HUDEP-2 (cell line): ENCODE data around the gene FAM184A.
"Not testable (repeated sequence)": the region's sequence is repeated elsewhere in the genome, so short reads cannot be mapped to it uniquely, and the experiment has no call there.

ENCODE experiments used
- DNase-seq, 76 experiments: peaks; one replicate each; lab custom pipeline; 2025; ENCODE audit not compliant: unreplicated experiment in 76 of 76; lab: John Stamatoyannopoulos, UW

FAM184A gene, protein sequence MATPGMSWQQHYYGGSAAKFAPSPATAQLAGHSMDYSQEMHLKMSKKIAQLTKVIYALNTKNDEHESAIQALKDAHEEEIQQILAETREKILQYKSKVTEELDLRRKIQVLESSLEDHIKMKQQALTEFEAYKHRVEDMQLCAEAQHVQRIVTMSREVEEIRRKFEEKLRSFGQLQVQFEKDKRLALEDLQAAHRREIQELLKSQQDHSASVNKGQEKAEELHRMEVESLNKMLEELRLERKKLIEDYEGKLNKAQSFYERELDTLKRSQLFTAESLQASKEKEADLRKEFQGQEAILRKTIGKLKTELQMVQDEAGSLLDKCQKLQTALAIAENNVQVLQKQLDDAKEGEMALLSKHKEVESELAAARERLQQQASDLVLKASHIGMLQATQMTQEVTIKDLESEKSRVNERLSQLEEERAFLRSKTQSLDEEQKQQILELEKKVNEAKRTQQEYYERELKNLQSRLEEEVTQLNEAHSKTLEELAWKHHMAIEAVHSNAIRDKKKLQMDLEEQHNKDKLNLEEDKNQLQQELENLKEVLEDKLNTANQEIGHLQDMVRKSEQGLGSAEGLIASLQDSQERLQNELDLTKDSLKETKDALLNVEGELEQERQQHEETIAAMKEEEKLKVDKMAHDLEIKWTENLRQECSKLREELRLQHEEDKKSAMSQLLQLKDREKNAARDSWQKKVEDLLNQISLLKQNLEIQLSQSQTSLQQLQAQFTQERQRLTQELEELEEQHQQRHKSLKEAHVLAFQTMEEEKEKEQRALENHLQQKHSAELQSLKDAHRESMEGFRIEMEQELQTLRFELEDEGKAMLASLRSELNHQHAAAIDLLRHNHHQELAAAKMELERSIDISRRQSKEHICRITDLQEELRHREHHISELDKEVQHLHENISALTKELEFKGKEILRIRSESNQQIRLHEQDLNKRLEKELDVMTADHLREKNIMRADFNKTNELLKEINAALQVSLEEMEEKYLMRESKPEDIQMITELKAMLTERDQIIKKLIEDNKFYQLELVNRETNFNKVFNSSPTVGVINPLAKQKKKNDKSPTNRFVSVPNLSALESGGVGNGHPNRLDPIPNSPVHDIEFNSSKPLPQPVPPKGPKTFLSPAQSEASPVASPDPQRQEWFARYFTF

DNA sequence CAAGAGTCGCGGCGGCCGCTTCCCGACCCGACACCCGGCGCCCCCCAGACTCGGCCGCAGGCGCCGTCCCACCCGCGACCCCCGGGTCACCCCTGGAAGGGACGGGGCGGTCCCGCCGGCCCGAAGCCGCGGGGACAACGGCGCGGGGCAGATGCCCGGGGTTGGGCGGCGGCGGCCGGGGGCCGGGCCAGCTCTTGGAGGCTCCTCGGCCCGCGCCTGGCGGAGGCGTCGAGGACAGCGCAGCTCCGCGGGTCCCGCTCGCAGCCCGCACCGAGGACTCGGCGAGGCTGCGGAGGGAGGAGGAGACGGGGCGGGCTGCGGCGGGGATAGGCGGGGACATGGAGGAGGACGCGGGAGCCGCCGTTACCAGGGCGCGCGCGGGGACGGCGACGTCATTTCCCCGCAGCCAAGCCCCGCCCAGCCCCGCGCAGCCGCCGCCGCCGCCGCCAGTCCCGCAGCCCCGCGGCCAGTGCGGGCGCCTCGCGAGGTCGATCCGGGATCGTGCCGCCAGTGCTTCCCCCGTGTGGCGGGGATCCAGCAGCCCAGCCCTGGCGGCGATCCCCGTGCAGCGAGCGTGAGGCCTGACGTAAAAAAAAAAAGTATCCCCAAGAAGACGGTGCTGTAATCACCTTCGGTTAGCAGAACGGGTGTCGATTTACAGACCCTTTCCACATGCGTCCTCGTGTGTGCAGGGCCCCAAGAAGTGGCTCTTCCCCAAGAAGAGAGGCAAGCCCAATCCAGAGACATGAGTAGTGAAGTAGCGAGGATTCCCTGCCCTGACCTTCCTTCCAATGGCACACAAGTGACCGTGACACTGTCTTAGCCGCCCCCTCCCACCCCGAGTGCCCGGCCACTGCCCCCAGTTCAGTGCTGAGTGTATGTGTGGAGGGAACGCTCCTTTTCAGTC, at the start of gene FAM184A:
TSS of gene FAM184A (minus strand) at position 289 of the 907 bp plus-strand sequence. CDS start 365 bp downstream, outside the sequence.
- peak in 52 of 76 experiments; percentile 8 to 66 (median 42) for DNase-seq

DNA sequence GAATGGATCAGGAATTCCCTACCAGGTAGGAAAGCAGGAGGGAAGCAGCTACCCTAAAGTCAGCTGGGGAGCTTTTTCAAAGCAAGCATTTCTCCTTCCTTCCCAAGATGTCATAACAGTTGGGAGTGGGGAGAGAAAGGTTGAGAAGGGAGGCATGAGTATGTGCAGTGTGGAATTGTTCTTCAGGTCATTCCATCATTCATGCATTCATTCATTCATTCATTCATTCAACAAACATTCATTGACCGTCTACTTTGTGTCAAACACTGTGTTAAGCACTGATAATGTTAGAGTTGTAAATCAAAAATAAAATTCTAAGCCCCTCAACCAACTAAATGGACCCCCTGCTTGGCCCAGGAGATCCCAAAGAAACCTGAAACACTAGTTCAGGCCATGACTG, 49.2 kb upstream of the FAM184A start:
- DNase-seq: no peak

DNA sequence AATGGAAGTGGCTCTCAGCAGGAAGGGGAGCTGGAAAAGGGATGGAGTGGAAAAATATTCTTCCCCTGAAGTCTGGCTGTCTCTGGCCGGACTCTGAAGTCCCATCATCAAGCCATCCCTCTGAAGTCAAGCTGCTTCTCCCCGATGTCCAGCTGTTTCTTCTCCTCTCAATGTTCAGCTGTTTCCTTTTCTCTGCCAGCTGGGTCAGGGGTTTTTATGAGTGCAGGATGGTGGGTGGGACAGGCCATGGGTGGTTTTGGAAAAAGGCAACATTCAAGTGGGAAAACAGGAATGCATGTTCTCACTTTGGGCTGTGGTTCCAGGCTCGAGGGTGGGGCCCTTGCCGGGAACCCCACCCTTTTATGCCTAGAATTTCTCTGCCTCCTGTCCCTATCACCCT, 48.4 kb upstream of the FAM184A start:
- no peak for DNase-seq

DNA sequence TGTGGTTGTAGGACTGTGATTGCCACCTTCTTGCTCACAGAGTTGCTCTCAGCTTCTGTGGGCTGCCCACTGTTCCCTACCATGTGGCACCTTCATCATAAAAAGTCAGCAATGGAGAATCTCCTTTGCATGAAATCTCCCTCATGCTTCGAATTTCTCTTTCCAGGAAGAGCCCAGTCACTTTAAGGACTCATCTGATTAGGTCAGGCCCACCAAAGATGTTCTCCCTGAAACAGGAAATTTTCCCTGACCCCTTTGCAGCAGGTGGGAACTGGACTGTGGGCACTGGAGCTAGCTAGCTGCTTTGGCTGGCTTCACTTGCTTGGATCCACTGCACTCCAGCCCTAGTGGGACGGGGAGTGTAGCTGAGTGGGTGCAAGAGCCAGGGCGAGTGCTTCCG, 47.7 kb upstream of the FAM184A start:
- DNase-seq: no peak

DNA sequence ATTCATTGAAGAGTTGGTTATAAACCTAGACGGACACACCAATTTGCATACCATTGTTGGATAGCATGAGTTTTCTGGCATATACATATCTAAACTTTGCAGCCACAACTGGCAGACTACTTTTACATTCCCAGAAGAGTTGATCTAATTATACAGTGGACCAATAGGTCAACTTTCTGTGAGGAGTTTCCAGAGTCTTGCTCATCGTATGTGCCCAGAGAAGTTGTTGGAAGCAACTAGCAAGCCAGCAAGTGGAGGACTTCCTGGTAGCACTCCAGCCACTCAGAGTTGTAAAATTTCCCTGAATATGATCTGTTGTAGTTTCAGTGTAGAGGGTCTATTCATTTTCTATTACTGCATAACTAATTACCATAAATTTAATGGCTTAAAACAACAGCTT, 47.1 kb upstream of the FAM184A start:
- DNase-seq: no peak

DNA sequence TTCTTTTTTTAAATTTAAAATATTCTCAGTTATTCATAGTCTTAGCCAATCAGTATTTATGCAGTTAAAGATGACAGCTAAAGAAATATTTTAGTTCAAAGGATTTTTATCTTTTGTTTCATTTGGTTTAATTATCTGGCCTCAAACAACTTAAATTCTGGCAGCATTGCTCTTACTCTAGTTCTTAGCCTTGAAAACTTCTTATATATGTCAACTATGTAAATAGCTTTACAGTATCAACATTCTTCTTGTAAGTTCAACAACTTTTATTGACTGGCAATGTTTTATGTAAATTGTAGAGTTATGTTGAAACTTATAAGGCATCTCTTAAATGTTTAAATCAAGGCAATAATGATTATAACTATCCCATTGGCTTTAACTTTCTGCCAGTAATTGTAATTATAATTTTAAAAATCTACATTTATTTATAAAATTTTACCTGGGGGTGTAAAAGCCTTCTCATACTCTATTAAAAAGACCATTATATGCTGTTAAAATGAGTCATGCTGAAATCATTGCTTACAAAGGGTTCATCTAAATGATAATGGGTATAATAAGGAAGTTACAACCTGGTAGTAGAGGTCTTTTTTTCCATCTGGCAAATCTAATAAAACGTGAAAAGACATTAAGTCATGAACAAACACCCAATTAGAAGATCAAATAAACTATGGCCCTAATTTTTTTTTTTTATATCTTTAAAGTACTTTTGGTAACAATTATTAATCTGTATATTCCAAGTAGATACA, 45.8 kb upstream of the FAM184A start:
- no peak for DNase-seq

DNA sequence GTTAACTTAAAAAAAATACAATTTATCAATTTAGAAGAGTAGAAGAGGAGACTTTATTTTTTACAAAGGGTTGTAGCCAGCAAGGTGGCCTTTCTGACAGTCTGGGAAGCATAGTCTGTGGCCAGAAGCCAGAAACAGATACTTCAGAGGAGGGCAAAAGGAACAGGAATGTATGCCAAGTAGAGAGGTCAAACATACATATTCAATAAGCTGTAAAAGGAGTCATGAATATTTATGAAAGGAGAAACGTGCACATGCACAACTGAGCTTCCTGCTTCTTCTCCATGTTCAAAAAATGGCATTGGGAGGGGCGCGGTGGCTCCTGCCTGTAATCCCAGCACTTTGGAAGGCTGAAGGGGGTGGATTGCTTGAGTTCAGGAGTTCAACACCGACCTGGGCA, 43.9 kb upstream of the FAM184A start:
- DNase-seq: no peak

DNA sequence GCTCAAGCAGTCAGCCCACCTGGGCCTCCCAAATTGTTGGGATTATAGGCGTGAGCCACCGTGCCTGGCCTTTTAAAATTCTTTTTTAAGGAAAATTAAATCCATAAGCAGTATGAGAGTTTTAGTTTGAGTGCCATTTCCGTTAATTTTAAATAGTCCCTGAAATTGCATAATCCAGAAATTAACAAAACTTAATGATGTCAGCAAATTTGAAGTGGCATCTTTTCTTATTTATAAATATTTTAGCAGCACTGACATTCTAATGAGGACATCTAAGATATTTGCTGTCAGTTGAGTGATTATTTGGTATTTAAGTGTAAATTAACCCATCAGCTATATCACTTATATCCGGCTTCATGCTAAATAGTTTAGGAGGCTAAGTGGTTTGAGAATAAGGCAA, 42.9 kb upstream of the FAM184A start:
- DNase-seq: no peak

DNA sequence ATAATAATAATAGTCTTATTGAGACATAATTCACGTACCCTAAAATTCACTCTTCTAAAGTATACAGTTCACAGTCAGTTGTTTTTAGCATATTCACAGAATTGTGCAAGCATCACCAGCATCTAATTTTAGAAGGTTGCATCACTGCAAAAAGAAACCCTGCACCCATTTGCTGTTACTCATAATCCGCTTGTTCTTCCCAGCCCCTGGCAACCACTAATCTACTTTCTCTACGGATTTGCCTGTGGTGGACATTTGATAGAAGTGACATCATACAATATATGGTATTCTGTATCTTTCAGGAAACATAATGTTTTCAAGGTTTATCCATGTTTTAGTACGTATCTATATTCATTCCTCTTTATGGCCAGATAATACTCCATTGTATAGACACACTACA, 41.5 kb upstream of the FAM184A start:
- no peak for DNase-seq

DNA sequence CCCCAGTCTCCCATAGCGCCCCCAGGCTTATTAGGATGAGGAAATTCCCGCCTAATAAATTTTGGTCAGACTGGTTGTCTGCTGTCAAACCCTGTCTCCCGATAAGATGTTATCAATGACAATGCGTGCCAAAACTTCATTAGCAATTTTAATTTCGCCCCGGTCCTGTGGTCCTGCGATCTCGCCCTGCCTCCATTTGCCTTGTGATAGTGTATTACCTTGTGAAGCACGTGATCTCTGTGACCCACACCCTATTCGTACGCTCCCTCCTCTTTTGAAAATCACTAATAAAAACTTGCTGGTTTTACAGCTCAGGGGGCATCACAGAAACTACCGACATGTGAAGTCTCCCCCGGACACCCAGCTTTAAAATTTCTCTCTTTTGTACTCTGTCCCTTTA, 40.6 kb upstream of the FAM184A start:
- DNase-seq: not testable (repeated sequence)

DNA sequence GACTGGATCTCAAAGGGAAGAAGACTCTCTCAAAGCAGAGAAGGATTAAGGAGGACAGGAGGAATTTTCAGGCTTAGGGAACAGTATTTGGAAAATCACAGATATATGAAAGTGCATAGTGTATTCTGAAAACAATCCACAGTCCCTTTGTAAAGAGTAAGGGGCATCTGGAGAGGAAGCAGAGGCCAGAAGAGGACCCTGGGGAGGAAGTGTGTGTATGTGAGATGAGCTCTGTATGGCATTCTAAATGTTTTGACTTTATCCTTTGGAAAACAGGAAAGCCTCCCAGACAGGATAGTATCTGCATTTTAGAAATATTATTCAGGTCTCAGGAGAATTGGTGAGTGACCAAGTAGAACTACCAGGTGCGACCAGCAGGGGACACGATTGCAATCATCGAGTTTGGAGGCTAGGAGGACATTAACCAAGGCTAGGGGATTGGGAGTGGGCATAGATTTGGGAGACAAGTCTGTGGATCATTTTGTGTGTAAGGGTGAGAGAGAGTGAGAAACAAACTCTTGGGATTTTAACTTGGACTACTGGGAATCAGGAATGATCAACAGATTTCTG, 38.3 kb upstream of the FAM184A start:
- DNase-seq: peak in 1 of 76 experiments; percentile 10

DNA sequence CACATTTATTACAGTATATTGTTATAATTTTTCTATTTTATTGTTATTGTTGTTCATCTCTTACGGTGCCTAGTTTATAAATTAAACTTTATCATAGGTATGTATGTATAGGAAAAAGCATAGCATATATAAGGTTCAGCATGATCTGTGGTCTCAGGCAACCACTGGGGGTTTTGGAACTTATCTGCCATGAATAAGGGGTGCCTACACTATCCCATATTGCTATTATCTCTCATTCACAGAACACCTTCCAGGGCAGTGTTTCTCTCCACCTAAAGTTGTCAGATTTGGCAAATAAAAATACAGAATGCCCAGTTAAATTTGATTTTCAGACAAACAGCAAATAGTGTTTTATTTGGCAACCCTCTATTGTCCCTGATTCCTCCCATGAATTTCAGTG, 35.5 kb upstream of the FAM184A start:
- DNase-seq: no peak

DNA sequence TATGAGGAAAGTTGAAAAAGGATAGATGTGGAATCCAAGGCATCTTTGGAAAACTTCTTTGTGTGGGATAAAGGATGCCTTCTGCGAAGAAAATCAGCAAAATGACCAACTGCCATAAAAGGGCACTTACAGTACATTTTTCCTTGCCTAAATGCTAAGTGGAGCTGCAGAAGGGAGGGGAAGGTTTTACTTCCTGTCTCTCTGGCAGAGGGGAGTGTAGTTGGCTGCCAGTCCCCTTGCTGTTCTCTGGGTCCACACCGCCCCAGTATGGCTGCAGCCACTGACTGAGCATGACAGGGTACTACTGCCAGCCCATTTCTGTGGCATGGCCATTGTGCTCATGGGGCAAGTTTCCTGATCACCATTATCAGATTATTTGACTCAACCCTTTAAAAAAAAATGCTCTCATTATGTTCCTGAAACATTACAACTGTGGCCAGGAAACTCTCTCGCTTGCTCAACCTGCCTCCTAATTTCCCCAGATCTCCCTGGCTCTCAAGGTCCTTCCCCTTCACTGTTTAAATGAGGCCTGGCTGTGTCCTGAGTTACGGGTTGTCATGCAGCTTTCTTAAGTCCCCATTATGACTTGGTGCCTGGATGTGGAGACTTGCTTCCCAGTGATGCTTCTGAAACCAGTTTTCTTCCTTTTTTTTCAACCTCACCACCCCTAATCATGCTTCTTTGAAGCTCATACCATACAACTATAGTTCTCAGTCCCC, 34.5 kb upstream of the FAM184A start:
- DNase-seq: peak in 16 of 76 experiments; percentile 7 to 27 (median 19)

DNA sequence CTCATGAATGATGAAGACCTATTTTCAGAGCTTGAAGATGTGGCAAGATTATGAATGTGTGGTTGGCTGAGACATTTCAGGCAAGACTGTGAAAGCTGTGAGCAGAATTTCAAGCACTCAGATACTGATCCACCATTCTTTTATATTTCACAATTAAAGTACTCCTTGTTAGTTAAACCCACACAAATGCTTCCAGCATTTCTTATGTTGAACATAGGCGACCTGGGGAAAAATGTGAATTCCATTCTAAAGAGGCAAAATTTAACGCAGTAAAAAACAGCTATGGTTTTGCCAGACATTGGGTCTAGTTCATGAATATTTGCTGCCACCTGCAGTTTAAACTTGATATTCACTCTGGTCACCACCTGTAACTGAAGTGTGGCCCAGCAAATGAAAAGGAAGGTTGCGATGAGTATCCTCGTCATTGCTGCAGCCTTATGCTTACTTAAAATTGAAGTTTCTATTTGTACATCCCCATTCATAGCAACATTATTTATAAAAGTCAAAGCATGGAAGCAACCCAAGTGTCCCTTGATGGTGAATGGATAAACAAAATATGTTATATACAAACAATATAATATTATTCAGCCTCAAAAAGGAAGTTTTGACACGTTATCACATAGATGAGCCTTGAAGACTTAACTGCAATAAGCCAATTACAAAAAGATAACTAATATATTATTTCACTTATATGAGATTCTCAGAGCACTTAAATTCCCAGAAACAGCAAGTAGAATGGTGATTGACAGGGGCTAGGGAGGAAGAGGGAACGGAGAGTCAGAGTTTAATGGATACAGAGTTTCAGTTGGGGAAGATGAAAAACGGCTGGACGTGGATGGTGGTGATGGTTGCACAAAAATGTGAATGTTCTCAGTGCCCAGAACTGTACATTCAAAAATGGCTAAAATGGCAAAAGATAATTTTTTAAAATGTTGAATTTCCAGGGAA, 32.4 kb upstream of the FAM184A start:
- DNase-seq: peak in 35 of 76 experiments; percentile 8 to 75 (median 50)

DNA sequence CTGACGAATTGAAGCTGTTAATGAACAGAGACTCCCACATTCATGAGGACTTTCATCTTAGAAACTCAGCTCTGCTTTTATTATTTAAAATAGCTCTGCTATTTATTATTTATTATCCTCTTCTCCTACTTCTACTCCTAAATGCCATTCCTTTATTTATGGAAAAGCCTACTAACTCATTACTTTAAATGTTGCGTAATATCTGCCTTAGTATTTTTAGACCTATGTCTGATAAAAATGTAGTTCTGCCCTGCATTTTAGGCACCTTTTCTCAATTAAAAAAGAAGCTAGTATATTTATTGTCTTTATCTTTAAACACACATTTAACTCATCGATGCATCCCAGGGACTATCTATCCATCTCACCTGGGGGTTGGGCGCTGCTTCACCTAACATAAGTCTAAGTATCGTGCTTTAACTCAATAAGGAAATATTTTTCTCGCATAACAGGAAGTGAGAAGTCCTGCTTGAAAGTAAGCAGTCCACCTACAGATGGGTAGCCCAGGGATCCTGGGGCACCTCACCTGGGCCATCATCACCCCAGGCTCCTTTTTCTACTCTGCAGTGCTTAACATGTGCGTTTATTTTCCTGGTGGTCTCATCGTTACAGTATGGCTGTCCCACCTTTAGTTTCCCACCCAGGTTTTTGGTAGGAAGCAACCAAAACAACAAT, 31.3 kb upstream of the FAM184A start:
- DNase-seq: no peak

DNA sequence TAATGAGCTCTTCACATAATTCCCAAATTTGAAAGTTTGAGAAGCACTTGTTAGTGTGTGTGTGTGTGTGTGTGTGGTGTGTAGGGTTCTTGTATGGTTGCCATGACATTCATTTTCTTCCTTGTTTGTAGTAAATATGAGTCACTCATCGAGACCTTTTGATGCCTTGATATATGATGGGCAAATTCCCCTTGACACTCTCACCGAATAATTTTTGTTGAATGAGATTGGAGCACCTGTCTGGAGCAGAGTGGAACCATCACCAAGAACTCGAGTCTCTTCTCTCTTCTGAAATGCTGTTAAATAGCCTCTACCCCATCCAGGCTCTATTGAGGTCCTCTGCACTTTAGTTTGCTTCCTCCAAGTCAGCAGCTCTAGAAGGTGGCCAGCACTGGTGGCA, 29.6 kb upstream of the FAM184A start:
- DNase-seq: no peak

DNA sequence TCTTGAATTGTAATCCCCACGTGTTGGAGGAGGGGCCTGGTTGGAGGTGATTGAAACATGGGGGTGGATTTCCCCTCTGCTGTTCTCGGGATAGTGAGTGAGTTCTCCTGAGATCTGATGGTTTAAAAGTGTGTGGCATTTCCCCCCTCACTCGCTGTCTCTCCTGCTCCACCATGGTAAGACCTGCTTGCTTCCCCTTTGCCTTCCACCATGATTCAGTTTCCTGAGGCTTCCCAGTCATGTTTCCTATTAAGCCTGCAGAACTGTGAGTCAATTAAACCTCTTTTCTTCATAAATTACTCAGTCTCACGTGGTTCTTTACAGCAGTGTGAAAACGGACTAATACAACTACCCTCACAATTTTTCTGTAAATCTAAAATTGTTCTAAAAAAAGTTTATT, 26.8 kb upstream of the FAM184A start:
- DNase-seq: no peak
